HG03097 (cell line): Measurements from ENCODE around the gene DGCR6L.

Experiments used
- ATAC-seq: cut with Tn5 transposase; IDR thresholded peaks from one replicate; pipeline ENCODE4 v1.9.1; 2021; ENCODE audit not compliant: unreplicated experiment, low FRiP score

The DGCR6L gene

GRCh38 chr22:20264614-20265452 lies 55.0 kb downstream of the DGCR6L start:
- ATAC-seq: no peak
